ENCODE data around the gene GNG12.

GNG12 gene

GRCh38 chr1:67780637-67781036 is 52.6 kb downstream of the GNG12 start:
- no peak for DNase-seq

- DNase-seq, result no peak
These were observed 55.8 kb downstream of the GNG12 start for GRCh38 chr1:67777440-67777839.

- DNase-seq, result no peak
These were observed 56.3 kb downstream of the GNG12 start for GRCh38 chr1:67777016-67777415.

- DNase-seq, result no peak
These were observed 59.8 kb downstream of the GNG12 start for GRCh38 chr1:67773462-67773861.

- no peak for DNase-seq
These were observed 61.5 kb downstream of the GNG12 start for GRCh38 chr1:67771749-67772148.

GRCh38 chr1:67771152-67771551 is 62.1 kb downstream of the GNG12 start:
- no peak for DNase-seq

- DNase-seq, result no peak
These were observed 63.5 kb downstream of the GNG12 start for GRCh38 chr1:67769633-67770256.

GRCh38 chr1:67768480-67768879 is 64.8 kb downstream of the GNG12 start:
- no peak for DNase-seq

- no peak for DNase-seq
These were observed 66.0 kb downstream of the GNG12 start for GRCh38 chr1:67767103-67767782.

- DNase-seq, result peak; percentile 80
These were observed 66.9 kb downstream of the GNG12 start for GRCh38 chr1:67766141-67766978.

- peak; percentile 26 for DNase-seq
These were observed 68.6 kb downstream of the GNG12 start for GRCh38 chr1:67764633-67765032.

GRCh38 chr1:67761730-67762129 is 71.5 kb downstream of the GNG12 start:
- peak; percentile 16 for DNase-seq

GRCh38 chr1:67761091-67761490 is 72.2 kb downstream of the GNG12 start:
- no peak for DNase-seq

- DNase-seq, result peak; percentile 74
These were observed 73.0 kb downstream of the GNG12 start for GRCh38 chr1:67760030-67760821.

GRCh38 chr1:67759692-67760029 is 73.6 kb downstream of the GNG12 start:
- DNase-seq, result no peak

- no peak for DNase-seq
These were observed 74.2 kb downstream of the GNG12 start for GRCh38 chr1:67759066-67759465.

- DNase-seq, result no peak
These were observed 77.6 kb downstream of the GNG12 start for GRCh38 chr1:67755619-67756018.

- no peak for DNase-seq
These were observed 78.1 kb downstream of the GNG12 start for GRCh38 chr1:67755160-67755559.

- DNase-seq, result no peak
These were observed 78.7 kb downstream of the GNG12 start for GRCh38 chr1:67754526-67754920.

GRCh38 chr1:67753776-67754525 is 79.3 kb downstream of the GNG12 start:
- no peak for DNase-seq

GRCh38 chr1:67752306-67752705 is 81.0 kb downstream of the GNG12 start:
- DNase-seq, result no peak

GRCh38 chr1:67750691-67751054 is 82.6 kb downstream of the GNG12 start:
- DNase-seq, result no peak

Data from NCI-H82 (cell line).